OCI-LY1 (cell line): ENCODE measurements around the gene KCNA10.

ENCODE experiments used
- H2AFZ ChIP-seq: fragments of 200-600 bp; sonication (generic), shearing (Covaris generic); 2 replicates; pipeline ENCODE4 v1.6.0; 2014; ENCODE audit warnings: antibody characterized with exemption, mild to moderate bottlenecking, low read length
- H3F3A ChIP-seq: fragments of 200-600 bp; sonication (generic), shearing (Covaris generic); 2 replicates; pipeline ENCODE4 v1.6.0; 2014; ENCODE audit warnings: mild to moderate bottlenecking, antibody characterized with exemption, low read length, moderate library complexity; ENCODE audit not compliant: insufficient read depth
- H3K27ac ChIP-seq: fragments of 200-600 bp; sonication (generic); 2 replicates; pipeline ENCODE4 v1.5.1; 2014; ENCODE audit warnings: low read length, mixed run types, mild to moderate bottlenecking, low read depth; ENCODE audit not compliant: poor library complexity, severe bottlenecking
- H3K27me3 ChIP-seq: fragments of 200-600 bp; sonication (generic); 2 replicates; pipeline ENCODE4 v1.6.0; 2014; ENCODE audit warnings: antibody characterized with exemption, mild to moderate bottlenecking, low read length, moderate library complexity; ENCODE audit not compliant: insufficient read depth
- H3K36me3 ChIP-seq: fragments of 200-600 bp; sonication (generic); 2 replicates; pipeline ENCODE4 v1.6.1; 2014; ENCODE audit warnings: mild to moderate bottlenecking, antibody characterized with exemption, low read length, moderate library complexity, mixed read lengths; ENCODE audit not compliant: insufficient read depth
- H3K4me1 ChIP-seq: fragments of 200-600 bp; sonication (generic); 2 replicates; pipeline ENCODE4 v1.5.1; 2014; ENCODE audit warnings: mild to moderate bottlenecking, low read length, moderate library complexity; ENCODE audit not compliant: insufficient read depth, severe bottlenecking
- H3K4me2 ChIP-seq: fragments of 200-600 bp; sonication (generic), shearing (Covaris generic); 2 replicates; pipeline ENCODE4 v1.6.1; 2014; ENCODE audit warnings: low read length
- H3K4me3 ChIP-seq: fragments of 200-600 bp; sonication (generic); 2 replicates; pipeline ENCODE4 v1.5.1; 2014; ENCODE audit warnings: low read length, low read depth, mild to moderate bottlenecking, mixed read lengths; ENCODE audit not compliant: poor library complexity, severe bottlenecking
- H3K79me2 ChIP-seq: fragments of 200-600 bp; shearing (Covaris generic); 2 replicates; pipeline ENCODE4 v1.6.1; 2016; ENCODE audit warnings: mixed run types, low read length, mixed read lengths; ENCODE audit not compliant: insufficient read depth
- H3K9ac ChIP-seq: fragments of 200-600 bp; sonication (generic), shearing (Covaris generic); 2 replicates; pipeline ENCODE4 v1.6.1; 2014; ENCODE audit warnings: mild to moderate bottlenecking, low read length, mixed read lengths
- H3K9me2 ChIP-seq: fragments of 200-600 bp; sonication (generic), shearing (Covaris generic); 2 replicates; pipeline ENCODE4 v1.6.1; 2014; ENCODE audit warnings: low read depth, mild to moderate bottlenecking, low read length, mixed read lengths
- H3K9me3 ChIP-seq: fragments of 200-600 bp; shearing (Covaris generic); 2 replicates; pipeline ENCODE4 v1.6.1; 2014; ENCODE audit warnings: low read length, mixed read lengths
- H4K20me1 ChIP-seq: fragments of 200-600 bp; sonication (generic), shearing (Covaris generic); 2 replicates; pipeline ENCODE4 v1.6.0; 2016; ENCODE audit warnings: mild to moderate bottlenecking, low read length; ENCODE audit not compliant: insufficient read depth
- EZH2 ChIP-seq: fragments of 200-600 bp; sonication (generic), shearing (Covaris generic); IDR thresholded peaks from 2 replicates; pipeline ENCODE4 v1.8.0; 2017; ENCODE audit warnings: borderline replicate concordance, mixed run types, mild to moderate bottlenecking, antibody characterized with exemption, low read length, moderate library complexity, mixed read lengths
- TF ChIP-seq, protein P1 (sequence below): fragments of 200-600 bp; sonication (generic), shearing (Covaris generic); IDR thresholded peaks from 2 replicates; pipeline ENCODE4 v1.5.1; 2017; ENCODE audit warnings: mild to moderate bottlenecking, antibody characterized with exemption, low read length, moderate library complexity, mixed read lengths

KCNA10 gene

DNA sequence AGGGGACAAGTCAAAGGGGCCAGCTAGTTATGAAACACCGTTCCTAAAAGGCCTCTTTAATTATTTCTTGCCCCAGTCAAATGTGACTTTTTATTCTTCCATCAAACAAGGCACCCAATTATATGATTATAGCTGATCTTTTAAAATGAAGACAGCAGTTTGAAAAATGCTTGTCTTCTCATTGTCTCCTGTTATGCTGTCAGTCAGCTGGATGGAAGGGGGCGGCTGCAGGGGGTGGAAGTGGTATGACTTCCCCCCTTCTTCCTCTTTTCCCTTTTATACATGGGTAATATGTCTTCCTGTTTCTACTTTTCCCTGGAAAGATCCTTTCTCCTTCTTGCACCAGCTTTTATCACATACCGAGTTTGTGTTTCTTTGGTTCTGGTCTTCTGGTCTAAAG is 25.8 kb upstream of the KCNA10 start:
- no peak overlapping the region for H3K27ac ChIP-seq
- TF ChIP-seq EZH2 = no peak
- TF ChIP-seq, protein P1, sequence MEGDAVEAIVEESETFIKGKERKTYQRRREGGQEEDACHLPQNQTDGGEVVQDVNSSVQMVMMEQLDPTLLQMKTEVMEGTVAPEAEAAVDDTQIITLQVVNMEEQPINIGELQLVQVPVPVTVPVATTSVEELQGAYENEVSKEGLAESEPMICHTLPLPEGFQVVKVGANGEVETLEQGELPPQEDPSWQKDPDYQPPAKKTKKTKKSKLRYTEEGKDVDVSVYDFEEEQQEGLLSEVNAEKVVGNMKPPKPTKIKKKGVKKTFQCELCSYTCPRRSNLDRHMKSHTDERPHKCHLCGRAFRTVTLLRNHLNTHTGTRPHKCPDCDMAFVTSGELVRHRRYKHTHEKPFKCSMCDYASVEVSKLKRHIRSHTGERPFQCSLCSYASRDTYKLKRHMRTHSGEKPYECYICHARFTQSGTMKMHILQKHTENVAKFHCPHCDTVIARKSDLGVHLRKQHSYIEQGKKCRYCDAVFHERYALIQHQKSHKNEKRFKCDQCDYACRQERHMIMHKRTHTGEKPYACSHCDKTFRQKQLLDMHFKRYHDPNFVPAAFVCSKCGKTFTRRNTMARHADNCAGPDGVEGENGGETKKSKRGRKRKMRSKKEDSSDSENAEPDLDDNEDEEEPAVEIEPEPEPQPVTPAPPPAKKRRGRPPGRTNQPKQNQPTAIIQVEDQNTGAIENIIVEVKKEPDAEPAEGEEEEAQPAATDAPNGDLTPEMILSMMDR = no peak
- no peak overlapping the region for H2AFZ ChIP-seq
- H4K20me1 ChIP-seq = no peaks in the 10 kb centered on the region
- H3K4me1 ChIP-seq = no peaks in the 10 kb centered on the region
- no peak overlapping the region for H3K4me3 ChIP-seq
- no peaks in the 10 kb centered on the region for H3F3A ChIP-seq
- H3K4me2 ChIP-seq = no peak overlapping the region
- H3K9me2 ChIP-seq = no peaks in the 10 kb centered on the region
- H3K9me3 ChIP-seq = no peaks in the 10 kb centered on the region
- H3K79me2 ChIP-seq = no peaks in the 10 kb centered on the region
- no peaks in the 10 kb centered on the region for H3K36me3 ChIP-seq
- no peak overlapping the region for H3K9ac ChIP-seq
- H3K27me3 ChIP-seq = no peaks in the 10 kb centered on the region

DNA sequence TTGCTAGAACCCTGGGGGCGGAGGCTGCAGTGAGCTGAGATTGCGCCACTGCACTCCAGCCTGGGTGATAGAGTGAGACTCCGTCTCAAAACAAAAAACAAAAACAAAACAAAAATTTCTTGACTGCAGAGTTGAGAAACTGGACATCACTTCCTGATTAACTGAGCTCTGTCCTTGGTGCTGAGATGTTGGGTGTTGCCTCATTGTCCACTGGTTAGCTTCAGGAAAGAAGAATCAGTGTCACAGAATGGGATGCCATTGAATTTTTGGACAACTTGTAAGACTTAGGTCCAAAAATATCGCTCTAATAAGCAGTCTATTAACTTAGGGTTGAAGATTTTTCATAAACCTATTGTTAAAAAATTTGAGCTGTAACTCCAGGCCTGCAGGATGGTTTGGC is 23.8 kb upstream of the KCNA10 start:
- Histone ChIP-seq H3K9ac (no peak overlapping the region), H3F3A (no peaks in the 10 kb centered on the region), H3K4me2 (no peak overlapping the region), H3K36me3 (no peaks in the 10 kb centered on the region), H3K79me2 (no peaks in the 10 kb centered on the region), H3K27ac (no peak overlapping the region), H3K4me1 (no peaks in the 10 kb centered on the region), H3K27me3 (no peaks in the 10 kb centered on the region), H2AFZ (no peak overlapping the region), H4K20me1 (no peaks in the 10 kb centered on the region), H3K9me2 (no peaks in the 10 kb centered on the region), H3K9me3 (no peaks in the 10 kb centered on the region), H3K4me3 (no peak overlapping the region)
- TF ChIP-seq, protein P1 = no peak
- TF ChIP-seq EZH2 = no peak

DNA sequence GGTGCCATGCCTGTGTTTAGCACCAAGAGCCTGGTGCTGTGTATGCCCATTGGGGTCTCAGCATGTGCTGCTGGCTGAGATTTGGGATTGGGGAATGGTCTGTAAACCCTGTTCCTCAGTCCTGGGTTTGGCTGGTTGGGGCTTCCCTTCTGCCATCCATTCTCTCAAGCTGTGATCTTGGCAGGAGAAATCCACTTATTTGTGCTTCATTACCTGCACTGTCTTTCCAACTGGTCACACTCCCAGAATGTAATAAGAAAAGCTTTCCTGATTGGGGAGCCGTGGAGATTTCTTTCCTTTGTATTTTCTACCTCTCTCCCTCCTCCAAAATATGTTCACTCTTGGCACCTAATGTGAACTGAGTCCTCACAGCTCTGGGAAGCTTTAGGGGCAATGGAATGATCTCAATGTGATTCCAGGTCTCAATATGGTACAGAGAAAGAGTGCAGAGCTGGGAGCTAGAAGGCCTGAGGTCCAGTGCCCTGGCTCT is 23.0 kb upstream of the KCNA10 start:
- H4K20me1 ChIP-seq = no peaks in the 10 kb centered on the region
- no peaks in the 10 kb centered on the region for H3K9me3 ChIP-seq
- H3K9ac ChIP-seq = no peak overlapping the region
- no peak overlapping the region for H3K27ac ChIP-seq
- no peaks in the 10 kb centered on the region for H3K36me3 ChIP-seq
- no peaks in the 10 kb centered on the region for H3K9me2 ChIP-seq
- no peaks in the 10 kb centered on the region for H3F3A ChIP-seq
- H3K27me3 ChIP-seq = no peaks in the 10 kb centered on the region
- no peak overlapping the region for H3K4me2 ChIP-seq
- H2AFZ ChIP-seq = no peak overlapping the region
- H3K79me2 ChIP-seq = no peaks in the 10 kb centered on the region
- TF ChIP-seq, protein P1 = no peak
- no peak for TF ChIP-seq EZH2
- H3K4me1 ChIP-seq = no peaks in the 10 kb centered on the region
- no peak overlapping the region for H3K4me3 ChIP-seq
